Glutamatergic neuron (in vitro differentiated cells): ENCODE measurements around the gene ITGA4. TPM values are rescaled to one million over a fixed set of nuclear protein-coding genes. Genes with fewer than 3 reads are reported as not detected.

Source experiments
- DNase-seq: peaks from one replicate; pipeline ENCODE4 v3.0.0; 2022
- H3K27ac Mint-ChIP-seq: one replicate; pipeline ENCODE4 v1.8.0; 2020; ENCODE audit warnings: mild to moderate bottlenecking, mixed read lengths, inconsistent platforms; ENCODE audit not compliant: unreplicated experiment
- H3K27me3 Mint-ChIP-seq: one replicate; pipeline ENCODE4 v1.8.0; 2020; ENCODE audit warnings: mild to moderate bottlenecking, moderate library complexity, mixed read lengths, inconsistent platforms; ENCODE audit not compliant: unreplicated experiment
- H3K36me3 Mint-ChIP-seq: one replicate; pipeline ENCODE4 v1.8.0; 2020; ENCODE audit warnings: mild to moderate bottlenecking, mixed read lengths, inconsistent platforms; ENCODE audit not compliant: unreplicated experiment
- H3K4me1 Mint-ChIP-seq: one replicate; pipeline ENCODE4 v1.8.0; 2020; ENCODE audit warnings: mild to moderate bottlenecking, low read depth, mixed read lengths, inconsistent platforms; ENCODE audit not compliant: unreplicated experiment
- H3K4me3 Mint-ChIP-seq: one replicate; pipeline ENCODE4 v1.8.0; 2020; ENCODE audit warnings: mild to moderate bottlenecking, mixed read lengths, inconsistent platforms; ENCODE audit not compliant: unreplicated experiment
- H3K9me3 Mint-ChIP-seq: one replicate; pipeline ENCODE4 v1.8.0; 2020; ENCODE audit warnings: mild to moderate bottlenecking, moderate library complexity, mixed read lengths, inconsistent platforms; ENCODE audit not compliant: unreplicated experiment
- CTCF ChIP-seq: fragments of 200-600 bp; sonication (generic); IDR thresholded peaks from one replicate; pipeline ENCODE4 v1.5.0; 2021; ENCODE audit not compliant: partially characterized antibody, unreplicated experiment
- total RNA-seq: library from RNA; stranded (reverse); fragmentation: NEBNext Ultra II Directional; extraction: Animal tissue kit (Norgen Biotek cat#: 25700); gene quantifications from one replicate; pipeline ENCODE4 v1.2.1, GENCODE V29; 2021; ENCODE audit not compliant: unreplicated experiment

Gene ITGA4
- total RNA-seq, 1 donor from 2014 or later, result 5.4 TPM

- no peak for DNase-seq
- TF ChIP-seq CTCF, result no peak
These were observed 109.3 kb downstream of the ITGA4 start for GRCh38 chr2:181566334-181567032.

GRCh38 chr2:181570059-181570458 is 112.9 kb downstream of the ITGA4 start:
- Mint-ChIP-seq H3K36me3 (no peaks in the 10 kb centered on the region), H3K27me3 (no peaks in the 10 kb centered on the region), H3K4me1 (peaks cover 10% of the 10 kb centered on the region), H3K4me3 (no peak overlapping the region), H3K27ac (no peak overlapping the region), H3K9me3 (no peaks in the 10 kb centered on the region)
- TF ChIP-seq CTCF, result no peak
- no peak for DNase-seq

More at GRCh38 chr2:181566334-181567032, 109.3 kb downstream of the ITGA4 start:
- Mint-ChIP-seq H3K36me3 (no peaks in the 10 kb centered on the region), H3K4me3 (no peak overlapping the region), H3K4me1 (no peaks in the 10 kb centered on the region), H3K27ac (no peak overlapping the region), H3K9me3 (no peaks in the 10 kb centered on the region), H3K27me3 (no peaks in the 10 kb centered on the region)

- no peak for DNase-seq
- TF ChIP-seq CTCF, result peak; percentile 37
- no peaks in the 10 kb centered on the region for H3K36me3 Mint-ChIP-seq
- no peaks in the 10 kb centered on the region for H3K27me3 Mint-ChIP-seq
- no peaks in the 10 kb centered on the region for H3K9me3 Mint-ChIP-seq
- H3K4me3 Mint-ChIP-seq, result no peak overlapping the region
- no peak overlapping the region for H3K27ac Mint-ChIP-seq
- H3K4me1 Mint-ChIP-seq, result peaks cover 10% of the 10 kb centered on the region
These were observed 113.9 kb downstream of the ITGA4 start for GRCh38 chr2:181570833-181571661.

- no peak overlapping the region for H3K27ac Mint-ChIP-seq
- peak; percentile 84 for TF ChIP-seq CTCF
- H3K4me3 Mint-ChIP-seq, result no peak overlapping the region
- H3K9me3 Mint-ChIP-seq, result no peaks in the 10 kb centered on the region
- no peaks in the 10 kb centered on the region for H3K36me3 Mint-ChIP-seq
- DNase-seq, result no peak
- peaks cover 10% of the 10 kb centered on the region for H3K4me1 Mint-ChIP-seq
- H3K27me3 Mint-ChIP-seq, result no peaks in the 10 kb centered on the region
These were observed 116.1 kb downstream of the ITGA4 start for GRCh38 chr2:181573140-181573736.
